Measurements from ENCODE around the gene VPS26B.

Gene VPS26B

GRCh38 chr11:134257101-134257500 is 32.6 kb downstream of the VPS26B start:
- no peak for DNase-seq (ENCODE audit: low spot score)

GRCh38 chr11:134258577-134258976 is 34.1 kb downstream of the VPS26B start:
- DNase-seq (ENCODE audit: low spot score), result no peak

- DNase-seq (ENCODE audit: low spot score), result no peak
These were observed 36.0 kb downstream of the VPS26B start for GRCh38 chr11:134260503-134260902.

GRCh38 chr11:134260983-134261382 is 36.5 kb downstream of the VPS26B start:
- DNase-seq (ENCODE audit: low spot score), result no peak

- DNase-seq (ENCODE audit: low spot score), result peak; percentile 37
These were observed 37.4 kb downstream of the VPS26B start for GRCh38 chr11:134261626-134262488.

- DNase-seq (ENCODE audit: low spot score), result no peak
These were observed 40.7 kb downstream of the VPS26B start for GRCh38 chr11:134264966-134265764.

GRCh38 chr11:134266440-134266839 is 42.0 kb downstream of the VPS26B start:
- DNase-seq (ENCODE audit: low spot score), result no peak

- no peak for DNase-seq (ENCODE audit: low spot score)
These were observed 42.4 kb downstream of the VPS26B start for GRCh38 chr11:134266841-134267251.

- DNase-seq (ENCODE audit: low spot score), result no peak
These were observed 43.0 kb downstream of the VPS26B start for GRCh38 chr11:134267461-134267860.

- DNase-seq (ENCODE audit: low spot score), result no peak
These were observed 43.5 kb downstream of the VPS26B start for GRCh38 chr11:134267966-134268365.

GRCh38 chr11:134270250-134270714 is 45.8 kb downstream of the VPS26B start:
- DNase-seq (ENCODE audit: low spot score), result peak; percentile 41

GRCh38 chr11:134271978-134272377 is 47.5 kb downstream of the VPS26B start:
- DNase-seq (ENCODE audit: low spot score), result no peak

GRCh38 chr11:134272381-134273316 is 48.2 kb downstream of the VPS26B start:
- no peak for DNase-seq (ENCODE audit: low spot score)

GRCh38 chr11:134273317-134273712 is 48.8 kb downstream of the VPS26B start:
- DNase-seq (ENCODE audit: low spot score), result no peak

GRCh38 chr11:134275188-134275533 is 50.7 kb downstream of the VPS26B start:
- no peak for DNase-seq (ENCODE audit: low spot score)

- peak; percentile 71 for DNase-seq (ENCODE audit: low spot score)
These were observed 51.3 kb downstream of the VPS26B start, which contains the start of gene GLB1L3 for GRCh38 chr11:134275534-134276395. GLB1L3 (plus strand) TSS chr11:134276379; CDS start chr11:134276741, 362 bp downstream.

- DNase-seq (ENCODE audit: low spot score), result no peak
These were observed 52.1 kb downstream of the VPS26B start for GRCh38 chr11:134276396-134277182.

- no peak for DNase-seq (ENCODE audit: low spot score)
These were observed 52.9 kb downstream of the VPS26B start for GRCh38 chr11:134277183-134278001.

- no peak for DNase-seq (ENCODE audit: low spot score)
These were observed 53.9 kb downstream of the VPS26B start for GRCh38 chr11:134278356-134278755.
